ENCODE results near the gene PPAN. TPM values are rescaled to one million over a fixed set of nuclear protein-coding genes. Genes with fewer than 3 reads are reported as not detected.

PPAN gene
- total RNA-seq, 1 donor from 2014 or later, result not detected

DNA sequence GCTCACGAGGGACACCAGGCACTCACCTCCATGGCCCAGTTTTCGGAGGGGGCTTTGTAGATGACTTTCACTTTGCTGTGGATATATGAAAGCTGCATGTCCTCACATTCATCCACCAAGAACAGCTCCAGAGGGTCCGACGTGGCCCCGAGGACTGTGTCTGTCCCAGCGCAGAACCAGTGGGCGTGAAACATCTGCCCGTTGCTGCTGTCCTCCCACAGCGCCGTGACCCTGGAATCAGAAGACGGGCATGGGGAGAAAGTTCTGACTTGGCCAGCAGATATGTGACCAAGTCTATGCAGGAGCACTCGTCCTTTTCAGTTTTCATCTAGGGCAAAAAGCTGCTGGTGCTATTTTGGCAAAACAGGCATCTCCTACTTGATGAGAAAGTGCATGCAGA is 43.3 kb downstream of the PPAN start:
- Histone ChIP-seq H3K4me1 (no peaks in the 10 kb centered on the region), H3K36me3 (peaks cover 62 to 91% of the 10 kb centered on the region in 2 donors)
- TF ChIP-seq, protein P1, sequence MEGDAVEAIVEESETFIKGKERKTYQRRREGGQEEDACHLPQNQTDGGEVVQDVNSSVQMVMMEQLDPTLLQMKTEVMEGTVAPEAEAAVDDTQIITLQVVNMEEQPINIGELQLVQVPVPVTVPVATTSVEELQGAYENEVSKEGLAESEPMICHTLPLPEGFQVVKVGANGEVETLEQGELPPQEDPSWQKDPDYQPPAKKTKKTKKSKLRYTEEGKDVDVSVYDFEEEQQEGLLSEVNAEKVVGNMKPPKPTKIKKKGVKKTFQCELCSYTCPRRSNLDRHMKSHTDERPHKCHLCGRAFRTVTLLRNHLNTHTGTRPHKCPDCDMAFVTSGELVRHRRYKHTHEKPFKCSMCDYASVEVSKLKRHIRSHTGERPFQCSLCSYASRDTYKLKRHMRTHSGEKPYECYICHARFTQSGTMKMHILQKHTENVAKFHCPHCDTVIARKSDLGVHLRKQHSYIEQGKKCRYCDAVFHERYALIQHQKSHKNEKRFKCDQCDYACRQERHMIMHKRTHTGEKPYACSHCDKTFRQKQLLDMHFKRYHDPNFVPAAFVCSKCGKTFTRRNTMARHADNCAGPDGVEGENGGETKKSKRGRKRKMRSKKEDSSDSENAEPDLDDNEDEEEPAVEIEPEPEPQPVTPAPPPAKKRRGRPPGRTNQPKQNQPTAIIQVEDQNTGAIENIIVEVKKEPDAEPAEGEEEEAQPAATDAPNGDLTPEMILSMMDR (IDR thresholded peaks at IDR 0.05), result no peak

DNA sequence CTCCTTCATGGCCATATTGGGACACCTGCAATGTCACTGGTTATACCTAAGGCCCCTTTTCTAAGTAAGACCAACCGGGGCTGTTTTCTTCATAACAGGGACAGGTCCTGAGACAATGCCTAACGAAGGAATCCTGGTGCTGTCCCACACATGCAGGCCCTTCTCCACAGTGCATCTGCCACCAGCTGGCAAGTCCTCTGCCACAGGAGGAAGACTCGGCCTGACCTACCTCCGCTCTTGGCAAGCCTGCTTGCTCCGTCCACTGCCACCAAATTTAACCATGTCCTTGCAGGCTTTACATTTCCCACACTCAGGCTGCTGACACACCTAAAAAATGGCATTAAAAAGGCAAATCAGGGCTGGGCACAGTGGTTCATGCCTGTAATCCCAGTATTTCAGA is 45.4 kb downstream of the PPAN start:
- TF ChIP-seq, protein P1 (IDR thresholded peaks at IDR 0.05), result no peak

More for the DNA sequence above, 43.3 kb downstream of the PPAN start:
- Histone ChIP-seq H3K9me3 (no peaks in the 10 kb centered on the region), H3K4me3 (no peak overlapping the region), H3K27me3 (no peaks in the 10 kb centered on the region), H3K27ac (no peak overlapping the region)
- no peak for DNase-seq (ENCODE audit: low spot score in 2 of 2)
- intact Hi-C loops (cut with DNase I), result no loop called here

DNA sequence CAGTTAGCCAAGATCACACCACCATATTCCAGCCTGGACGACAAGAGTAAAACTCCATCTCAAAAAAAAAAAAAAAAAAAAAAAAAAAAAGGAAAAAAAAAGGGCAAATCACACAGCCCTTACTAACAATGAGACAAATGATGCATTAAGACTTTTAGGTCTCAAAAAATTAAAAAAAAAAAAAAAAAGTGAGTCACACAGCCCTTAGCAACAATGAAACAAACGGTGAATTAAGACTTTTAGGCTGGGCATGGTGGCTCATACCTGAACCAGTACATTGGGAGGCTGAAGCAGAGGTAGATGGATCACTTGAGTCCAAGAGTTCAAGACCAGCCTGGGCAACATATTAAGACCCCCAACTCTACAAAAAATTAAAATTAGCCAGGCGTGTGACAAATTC is 45.9 kb downstream of the PPAN start:
- TF ChIP-seq, protein P1 (IDR thresholded peaks at IDR 0.05), result no peak
- intact Hi-C loops (cut with DNase I), result no loop called here
- Histone ChIP-seq H3K27me3 (no peaks in the 10 kb centered on the region), H3K9me3 (no peaks in the 10 kb centered on the region), H3K4me3 (no peak overlapping the region), H3K36me3 (peaks cover 58 to 86% of the 10 kb centered on the region in 2 donors), H3K4me1 (no peaks in the 10 kb centered on the region), H3K27ac (no peak overlapping the region)
- DNase-seq (ENCODE audit: low spot score in 2 of 2), result no peak

More for the DNA sequence above, 45.4 kb downstream of the PPAN start:
- Histone ChIP-seq H3K27ac (no peak overlapping the region), H3K9me3 (no peaks in the 10 kb centered on the region), H3K27me3 (no peaks in the 10 kb centered on the region), H3K36me3 (peaks cover 56 to 91% of the 10 kb centered on the region in 2 donors), H3K4me3 (no peak overlapping the region), H3K4me1 (no peaks in the 10 kb centered on the region)
- intact Hi-C loops (cut with DNase I), result no loop called here
- DNase-seq (ENCODE audit: low spot score in 2 of 2), result no peak

DNA sequence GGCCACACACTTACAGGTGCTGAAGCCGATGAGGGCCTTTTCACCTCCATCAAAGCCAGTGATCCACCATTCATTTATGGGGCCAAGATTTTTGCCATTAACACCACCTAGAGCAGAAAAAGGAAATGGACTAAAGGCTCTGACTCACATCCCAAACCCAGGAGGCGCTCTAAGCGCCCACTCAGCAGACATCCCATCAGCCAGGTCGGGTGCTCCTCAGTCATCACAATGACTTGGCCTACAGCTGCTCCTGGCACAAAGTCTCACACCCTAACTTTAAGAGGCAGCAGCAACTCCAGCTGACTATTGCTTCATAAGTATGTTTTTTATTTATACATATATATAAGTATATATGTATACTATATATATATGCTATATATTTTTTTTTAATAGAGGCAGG is 49.7 kb downstream of the PPAN start:
- DNase-seq (ENCODE audit: low spot score in 2 of 2), result no peak
- H3K27ac ChIP-seq, result no peak overlapping the region
- no peaks in the 10 kb centered on the region for H3K4me1 ChIP-seq
- no peaks in the 10 kb centered on the region for H3K27me3 ChIP-seq
- intact Hi-C loops (cut with DNase I), result no loop called here
- H3K36me3 ChIP-seq, result peaks cover 68 to 86% of the 10 kb centered on the region in 2 donors
- TF ChIP-seq, protein P1 (IDR thresholded peaks at IDR 0.05), result no peak
- no peak overlapping the region for H3K4me3 ChIP-seq
- no peaks in the 10 kb centered on the region for H3K9me3 ChIP-seq

DNA sequence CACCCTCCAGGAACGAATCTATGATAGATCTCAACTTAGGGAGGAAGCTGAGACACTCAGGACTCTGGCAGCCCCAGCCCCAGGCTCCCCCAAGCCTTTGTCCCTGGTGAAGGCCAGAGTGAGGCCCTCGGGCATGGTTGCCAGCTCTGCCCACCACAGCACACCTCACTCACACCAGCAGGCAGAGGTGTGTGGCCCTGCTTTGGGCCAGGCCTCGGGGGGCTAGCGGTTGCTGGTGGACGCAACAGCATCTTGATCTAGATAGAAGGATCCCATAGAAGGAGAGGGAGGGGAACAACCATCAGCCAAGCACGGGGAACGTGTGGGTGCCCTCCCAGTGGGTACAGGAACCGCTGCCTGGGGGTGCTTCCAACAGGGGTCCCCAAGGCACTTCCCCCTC is 51.9 kb downstream of the PPAN start:
- TF ChIP-seq, protein P1 (IDR thresholded peaks at IDR 0.05), result no peak
- Histone ChIP-seq H3K4me1 (no peaks in the 10 kb centered on the region), H3K9me3 (no peaks in the 10 kb centered on the region), H3K27me3 (no peaks in the 10 kb centered on the region), H3K4me3 (no peak overlapping the region), H3K27ac (no peak overlapping the region), H3K36me3 (peaks cover 66 to 87% of the 10 kb centered on the region in 2 donors)
- DNase-seq (ENCODE audit: low spot score in 2 of 2), result no peak
- intact Hi-C loops (cut with DNase I), result no loop called here

GRCh38 chr19:10158485-10158884 is 52.3 kb downstream of the PPAN start:
- no peaks in the 10 kb centered on the region for H3K4me1 ChIP-seq
- no peak overlapping the region for H3K4me3 ChIP-seq
- TF ChIP-seq, protein P1 (IDR thresholded peaks at IDR 0.05), result no peak
- H3K27ac ChIP-seq, result no peak overlapping the region
- peaks cover 66 to 87% of the 10 kb centered on the region in 2 donors for H3K36me3 ChIP-seq
- no peak for DNase-seq (ENCODE audit: low spot score in 2 of 2)
- intact Hi-C loops (cut with DNase I), result no loop called here
- H3K27me3 ChIP-seq, result no peaks in the 10 kb centered on the region
- no peaks in the 10 kb centered on the region for H3K9me3 ChIP-seq

Data from ascending aorta (tissue), 2 donors.